Left ventricle myocardium inferior (tissue), 1 donor: ENCODE measurements around the gene STARD10. TPM values are rescaled to one million over a fixed set of nuclear protein-coding genes. Genes with fewer than 3 reads are reported as not detected.

Source experiments
- DNase-seq: peaks from one replicate; pipeline ENCODE4 v3.0.0-alpha.2; 2020
- H3K27ac ChIP-seq: fragments of 200-600 bp; replicated peaks from 2 replicates; pipeline ENCODE4 v1.8.0; 2021
- H3K27me3 ChIP-seq: fragments of 200-600 bp; 2 replicates; pipeline ENCODE4 v1.8.0; 2021; ENCODE audit warnings: low read depth
- H3K36me3 ChIP-seq: fragments of 200-600 bp; 2 replicates; pipeline ENCODE4 v1.8.0; 2021
- H3K4me1 ChIP-seq: fragments of 200-600 bp; 2 replicates; pipeline ENCODE4 v1.8.0; 2021
- H3K4me3 ChIP-seq: fragments of 200-600 bp; 2 replicates; pipeline ENCODE4 v1.8.0; 2021; ENCODE audit warnings: mild to moderate bottlenecking, moderate library complexity
- H3K9me3 ChIP-seq: fragments of 200-600 bp; replicated peaks from 2 replicates; pipeline ENCODE4 v1.8.0; 2021
- intact Hi-C: fragments of 100-400 bp; cut with micrococcal nuclease; formaldehyde crosslinking; loops from one replicate; pipeline ENCODE4 v1.11.0; 2022
- total RNA-seq: library from RNA; stranded (reverse); fragmentation: NEBNext Ultra II Directional; extraction: Animal tissue kit (Norgen Biotek cat#: 25700); gene quantifications from one replicate; pipeline ENCODE4 v1.2.1, GENCODE V29; 2021
- TF ChIP-seq, protein P1 (sequence below): fragments of 200-600 bp; IDR thresholded peaks from 2 replicates; pipeline ENCODE4 v1.8.0; 2021; ENCODE audit warnings: antibody characterized with exemption, mild to moderate bottlenecking, borderline replicate concordance
- donor health status: DM: no; HTN: yes; CAD: no; lungs with severe emphysema.

STARD10 gene
- total RNA-seq, 1 donor from 2014 or later = 93.6 TPM

GRCh38 chr11:72771507-72771906 lies 22.3 kb downstream of the STARD10 start:
- H3K4me3 ChIP-seq = no peak overlapping the region
- H3K27ac ChIP-seq = no peak overlapping the region
- intact Hi-C loops = no loop called here
- H3K4me1 ChIP-seq = peaks cover 34% of the 10 kb centered on the region
- H3K36me3 ChIP-seq = no peaks in the 10 kb centered on the region
- no peaks in the 10 kb centered on the region for H3K9me3 ChIP-seq
- DNase-seq = no peak
- H3K27me3 ChIP-seq = no peaks in the 10 kb centered on the region
- TF ChIP-seq, protein P1, sequence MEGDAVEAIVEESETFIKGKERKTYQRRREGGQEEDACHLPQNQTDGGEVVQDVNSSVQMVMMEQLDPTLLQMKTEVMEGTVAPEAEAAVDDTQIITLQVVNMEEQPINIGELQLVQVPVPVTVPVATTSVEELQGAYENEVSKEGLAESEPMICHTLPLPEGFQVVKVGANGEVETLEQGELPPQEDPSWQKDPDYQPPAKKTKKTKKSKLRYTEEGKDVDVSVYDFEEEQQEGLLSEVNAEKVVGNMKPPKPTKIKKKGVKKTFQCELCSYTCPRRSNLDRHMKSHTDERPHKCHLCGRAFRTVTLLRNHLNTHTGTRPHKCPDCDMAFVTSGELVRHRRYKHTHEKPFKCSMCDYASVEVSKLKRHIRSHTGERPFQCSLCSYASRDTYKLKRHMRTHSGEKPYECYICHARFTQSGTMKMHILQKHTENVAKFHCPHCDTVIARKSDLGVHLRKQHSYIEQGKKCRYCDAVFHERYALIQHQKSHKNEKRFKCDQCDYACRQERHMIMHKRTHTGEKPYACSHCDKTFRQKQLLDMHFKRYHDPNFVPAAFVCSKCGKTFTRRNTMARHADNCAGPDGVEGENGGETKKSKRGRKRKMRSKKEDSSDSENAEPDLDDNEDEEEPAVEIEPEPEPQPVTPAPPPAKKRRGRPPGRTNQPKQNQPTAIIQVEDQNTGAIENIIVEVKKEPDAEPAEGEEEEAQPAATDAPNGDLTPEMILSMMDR = no peak

DNA sequence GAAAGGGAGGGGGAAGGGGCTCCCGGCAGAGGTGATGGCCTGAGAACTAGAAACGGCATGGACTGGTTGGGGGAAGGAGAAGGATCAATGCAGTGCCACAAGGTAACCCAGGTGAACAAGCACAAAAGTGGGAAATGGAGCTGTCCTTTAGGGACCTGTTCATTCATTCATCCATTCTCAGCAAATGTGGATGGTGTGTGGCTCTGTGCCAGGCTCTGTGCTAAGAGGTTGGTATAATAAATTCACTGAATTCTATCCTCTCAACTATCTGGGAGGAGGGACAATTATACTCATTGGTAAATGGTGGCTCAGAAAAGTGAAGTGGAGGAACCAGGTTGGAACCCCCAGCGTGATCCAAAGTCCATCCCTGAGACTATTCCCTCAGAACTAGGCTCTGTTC lies 23.0 kb downstream of the STARD10 start:
- no peak overlapping the region for H3K4me3 ChIP-seq
- H3K27me3 ChIP-seq = no peaks in the 10 kb centered on the region
- intact Hi-C loops = no loop called here
- no peaks in the 10 kb centered on the region for H3K9me3 ChIP-seq
- no peak for DNase-seq
- H3K27ac ChIP-seq = no peak overlapping the region
- TF ChIP-seq, protein P1 = no peak
- H3K36me3 ChIP-seq = no peaks in the 10 kb centered on the region
- H3K4me1 ChIP-seq = peaks cover 29% of the 10 kb centered on the region

DNA sequence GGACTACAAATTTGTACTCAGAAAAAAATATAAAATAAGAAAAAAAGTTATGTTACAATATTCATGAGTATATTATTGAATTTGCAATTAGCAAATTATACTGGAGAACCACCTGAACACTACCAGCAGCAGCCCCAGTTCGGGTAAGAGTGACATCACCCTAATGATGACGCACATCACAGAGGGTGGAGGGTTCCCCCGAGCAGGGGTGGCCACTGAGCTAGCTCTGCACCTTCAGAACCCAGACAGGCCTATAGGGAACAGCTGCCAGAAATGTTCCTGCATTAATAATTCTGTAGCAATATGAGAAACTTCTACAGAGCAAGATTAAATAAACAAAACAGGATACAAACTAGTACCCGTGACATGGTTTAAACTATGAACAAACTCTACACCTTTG lies 24.2 kb downstream of the STARD10 start:
- Histone ChIP-seq H3K4me3 (no peak overlapping the region), H3K4me1 (peaks cover 29% of the 10 kb centered on the region), H3K27ac (no peak overlapping the region), H3K36me3 (no peaks in the 10 kb centered on the region), H3K27me3 (no peaks in the 10 kb centered on the region), H3K9me3 (no peaks in the 10 kb centered on the region)
- no peak for DNase-seq
- TF ChIP-seq, protein P1 = no peak
- intact Hi-C loops = no loop called here

GRCh38 chr11:72768581-72768980 lies 25.3 kb downstream of the STARD10 start:
- DNase-seq = no peak
- Histone ChIP-seq H3K27me3 (no peaks in the 10 kb centered on the region), H3K36me3 (no peaks in the 10 kb centered on the region), H3K4me3 (no peak overlapping the region), H3K27ac (no peak overlapping the region), H3K9me3 (no peaks in the 10 kb centered on the region), H3K4me1 (peaks cover 19% of the 10 kb centered on the region)
- intact Hi-C loops = no loop called here
- TF ChIP-seq, protein P1 = no peak

GRCh38 chr11:72767203-72768062 lies 26.4 kb downstream of the STARD10 start:
- Histone ChIP-seq H3K27ac (no peak overlapping the region), H3K9me3 (no peaks in the 10 kb centered on the region), H3K36me3 (no peaks in the 10 kb centered on the region), H3K27me3 (no peaks in the 10 kb centered on the region), H3K4me1 (peaks cover 7% of the 10 kb centered on the region), H3K4me3 (no peak overlapping the region)
- intact Hi-C loops = no loop called here
- TF ChIP-seq, protein P1 = no peak
- no peak for DNase-seq
